Keratinocyte (primary cell): ENCODE results near the gene ZNF428.
"Not testable (repeated sequence)": the region's sequence is repeated elsewhere in the genome, so short reads cannot be mapped to it uniquely, and the experiment has no call there.

Experiments
- EZH2 ChIP-seq: IDR thresholded peaks from one replicate; pipeline ENCODE4 v1.6.1; 2012; ENCODE audit warnings: inconsistent platforms, mild to moderate bottlenecking, low read length, moderate library complexity
- TF ChIP-seq, protein P1 (sequence below), 3 experiments: IDR thresholded peaks in 1 of 3; conservative IDR thresholded peaks in 1 of 3; optimal IDR thresholded peaks in 1 of 3; 2 replicates in 2 of 3; 3 replicates in 1 of 3; pipeline versions ENCODE3 to v1.5.1; 2011; ENCODE audit warnings: low read length in 3 of 3, mild to moderate bottlenecking in 3 of 3, moderate library complexity in 2 of 3, control low read depth in 1 of 3, inconsistent platforms in 1 of 3; ENCODE audit not compliant: insufficient read depth in 2 of 3; ENCODE audit errors: extremely low read depth in 1 of 3

DNA sequence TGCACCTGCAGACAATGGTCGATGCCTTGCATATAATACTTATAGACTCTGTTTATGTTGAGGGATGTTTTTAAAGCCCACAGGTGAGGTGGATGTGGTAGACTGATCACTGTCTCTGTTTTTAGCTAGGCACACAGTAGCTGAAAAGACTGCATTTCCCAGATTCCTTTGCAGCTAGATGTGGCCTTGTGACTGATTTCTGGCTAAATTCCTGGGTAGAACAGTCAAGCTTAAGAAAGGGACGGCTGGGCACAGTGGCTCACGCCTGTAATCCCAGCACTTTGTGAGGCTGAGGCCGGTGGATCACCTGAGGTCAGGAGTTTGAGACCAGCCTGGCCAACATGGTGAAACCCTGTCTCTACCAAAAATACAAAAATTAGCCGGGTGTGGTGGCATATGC is 19.1 kb downstream of the ZNF428 start:
- TF ChIP-seq, protein P1, sequence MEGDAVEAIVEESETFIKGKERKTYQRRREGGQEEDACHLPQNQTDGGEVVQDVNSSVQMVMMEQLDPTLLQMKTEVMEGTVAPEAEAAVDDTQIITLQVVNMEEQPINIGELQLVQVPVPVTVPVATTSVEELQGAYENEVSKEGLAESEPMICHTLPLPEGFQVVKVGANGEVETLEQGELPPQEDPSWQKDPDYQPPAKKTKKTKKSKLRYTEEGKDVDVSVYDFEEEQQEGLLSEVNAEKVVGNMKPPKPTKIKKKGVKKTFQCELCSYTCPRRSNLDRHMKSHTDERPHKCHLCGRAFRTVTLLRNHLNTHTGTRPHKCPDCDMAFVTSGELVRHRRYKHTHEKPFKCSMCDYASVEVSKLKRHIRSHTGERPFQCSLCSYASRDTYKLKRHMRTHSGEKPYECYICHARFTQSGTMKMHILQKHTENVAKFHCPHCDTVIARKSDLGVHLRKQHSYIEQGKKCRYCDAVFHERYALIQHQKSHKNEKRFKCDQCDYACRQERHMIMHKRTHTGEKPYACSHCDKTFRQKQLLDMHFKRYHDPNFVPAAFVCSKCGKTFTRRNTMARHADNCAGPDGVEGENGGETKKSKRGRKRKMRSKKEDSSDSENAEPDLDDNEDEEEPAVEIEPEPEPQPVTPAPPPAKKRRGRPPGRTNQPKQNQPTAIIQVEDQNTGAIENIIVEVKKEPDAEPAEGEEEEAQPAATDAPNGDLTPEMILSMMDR (optimal IDR thresholded peaks at IDR 0.05 in 1 of 3, IDR thresholded peaks at IDR 0.05 in 1 of 3, conservative IDR thresholded peaks at IDR 0.05 in 1 of 3; ENCODE audit: extremely low read depth in 1 of 3, insufficient read depth in 2 of 3, low read length in 3 of 3) = not testable (repeated sequence)
- not testable (repeated sequence) for TF ChIP-seq EZH2
